Gastrocnemius medialis (tissue), 4 donors: ENCODE results near the gene STK39.

Experiments used
- CTCF ChIP-seq, 5 experiments: fragments of 450-650 bp in 3 of 5; fragments of 200-600 bp in 2 of 5; sonication (generic) in 2 of 5; IDR thresholded peaks in 4 of 5; conservative IDR thresholded peaks in 1 of 5; 1 replicate in 4 of 5; 2 replicates in 1 of 5; pipeline ENCODE4 v1.5.1; 2016 to 2019; ENCODE audit warnings: antibody characterized with exemption in 5 of 5, mild to moderate bottlenecking in 3 of 5, moderate library complexity in 3 of 5
- POLR2A ChIP-seq, 2 donors: fragments of 450-650 bp; IDR thresholded peaks; one replicate each; pipeline ENCODE4 v1.6.1; 2017; ENCODE audit warnings: antibody characterized with exemption in 2 of 2, mild to moderate bottlenecking in 2 of 2, moderate library complexity in 2 of 2

GRCh38 chr2:167987026-167987425 lies 260.4 kb downstream of the STK39 start:
- no peak for TF ChIP-seq CTCF (IDR thresholded peaks at IDR 0.05 in 4 of 5, conservative IDR thresholded peaks at IDR 0.05 in 1 of 5)
- no peak for TF ChIP-seq POLR2A (IDR thresholded peaks at IDR 0.05)
